MM.1S (cell line): ENCODE data around the gene HOXD8.

Source experiments
- CTCF ChIP-seq: fragments of 300-600 bp; sonication (generic); IDR thresholded peaks from 2 replicates; pipeline ENCODE4 v1.5.1; 2016; ENCODE audit warnings: antibody characterized with exemption, low read length, mixed read lengths
- EZH2 ChIP-seq: fragments of 300-600 bp; sonication (generic); optimal IDR thresholded peaks from 2 replicates; pipeline ENCODE3; 2017; ENCODE audit warnings: low read depth, mild to moderate bottlenecking, antibody characterized with exemption, low read length, mixed read lengths
- EZH2phosphoT487 ChIP-seq: fragments of 300-600 bp; sonication (generic); IDR thresholded peaks from 2 replicates; pipeline ENCODE4 v1.6.1; 2018; ENCODE audit warnings: antibody characterized with exemption, low read length

- TF ChIP-seq CTCF (no peak), EZH2 (no peak), EZH2phosphoT487 (no peak)
These were observed 3.9 kb downstream of the HOXD8 start for GRCh38 chr2:176133389-176133788.
